Measurements from ENCODE around the gene UNC119B. TPM values are rescaled to one million over a fixed set of nuclear protein-coding genes. Genes with fewer than 3 reads are reported as not detected.

UNC119B gene
- total RNA-seq, 4 donors from 2014 or later = 20.4 to 27.1 (median 22.1) TPM

DNA sequence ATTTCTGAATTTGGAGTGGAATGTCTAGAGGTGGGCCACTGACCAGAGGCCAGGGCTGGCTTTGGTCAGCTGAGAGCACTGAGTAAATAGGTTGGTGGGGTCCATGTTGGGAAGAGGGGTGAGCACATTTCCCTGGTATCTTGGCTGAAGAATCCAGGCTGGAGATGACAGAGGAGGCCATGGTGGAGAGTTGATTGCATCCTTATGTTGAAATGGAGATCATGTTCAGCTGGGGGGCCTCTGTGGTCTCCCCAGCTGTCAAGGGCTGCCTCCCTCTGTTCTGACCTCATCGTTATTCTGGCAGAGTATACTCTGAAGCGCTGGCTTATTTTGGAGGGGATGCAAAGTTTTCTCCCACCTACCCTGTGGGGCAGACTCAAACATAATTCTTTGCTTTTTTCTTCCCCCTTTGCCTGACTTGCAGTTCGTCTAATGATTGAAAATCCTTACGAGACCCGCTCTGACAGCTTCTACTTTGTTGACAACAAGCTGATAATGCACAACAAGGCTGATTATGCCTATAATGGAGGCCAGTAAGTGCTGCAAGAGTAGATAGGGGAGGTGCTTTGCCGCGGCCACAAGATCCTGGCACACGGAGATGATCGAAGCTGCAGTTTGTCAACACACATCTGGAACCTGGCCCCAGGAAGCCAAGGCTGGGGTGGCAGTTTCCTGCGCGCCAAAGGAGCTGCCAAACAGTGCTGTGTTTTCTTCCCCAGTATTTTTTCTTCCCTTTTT lies 9.4 kb downstream of the UNC119B start:
- TF ChIP-seq EP300 (IDR thresholded peaks at IDR 0.05) = no peak
- no peak overlapping the region for H3K4me3 ChIP-seq
- no peak for DNase-seq (ENCODE audit: low spot score in 2 of 2)
- peaks cover 0 to under 1% (median under 1%) of the 10 kb centered on the region in 4 donors for H3K4me1 ChIP-seq
- WGBS, 2 donors = 82 to 88% methylated on average over 11 of the region's 11 CpGs
- peaks cover 0 to 93% (median 5%) of the 10 kb centered on the region in 3 donors for H3K36me3 ChIP-seq
- H3K27ac ChIP-seq = peak overlapping the region in 1 of 4 donors; percentile 56
- H3K27me3 ChIP-seq = no peaks in the 10 kb centered on the region
- H3K9me3 ChIP-seq = no peaks in the 10 kb centered on the region

GRCh38 chr12:120720234-120720986 lies 10.2 kb downstream of the UNC119B start:
- Histone ChIP-seq H3K36me3 (peaks cover 0 to 86% (median 5%) of the 10 kb centered on the region in 3 donors), H3K9me3 (no peaks in the 10 kb centered on the region), H3K27me3 (no peaks in the 10 kb centered on the region), H3K4me3 (no peak overlapping the region), H3K4me1 (peaks cover 0 to 8% (median 6%) of the 10 kb centered on the region in 4 donors), H3K27ac (peak overlapping the region in 1 of 4 donors; percentile 56)
- no peak for TF ChIP-seq EP300 (IDR thresholded peaks at IDR 0.05)
- TF ChIP-seq POLR2A (IDR thresholded peaks at IDR 0.05) = no peak
- no peak for TF ChIP-seq CTCF (IDR thresholded peaks at IDR 0.05)
- 79 to 86% methylated on average over 7 of the region's 7 CpGs for WGBS, 2 donors
- no peak for DNase-seq (ENCODE audit: low spot score in 2 of 2)

- H3K4me3 ChIP-seq = no peak overlapping the region
- peaks cover 0 to 78% (median 5%) of the 10 kb centered on the region in 3 donors for H3K36me3 ChIP-seq
- H3K27me3 ChIP-seq = no peaks in the 10 kb centered on the region
- WGBS, 2 donors = 89 to 92% methylated on average over 7 to 10 of the region's 10 CpGs
- peak overlapping the region in 2 of 4 donors; percentile 45 to 50 for H3K27ac ChIP-seq
- DNase-seq (ENCODE audit: low spot score in 2 of 2) = no peak
- H3K9me3 ChIP-seq = no peaks in the 10 kb centered on the region
- TF ChIP-seq EP300 (IDR thresholded peaks at IDR 0.05) (no peak), POLR2A (IDR thresholded peaks at IDR 0.05) (no peak), CTCF (IDR thresholded peaks at IDR 0.05) (no peak)
- peaks cover 0 to 11% (median 6%) of the 10 kb centered on the region in 4 donors for H3K4me1 ChIP-seq
These were observed 10.9 kb downstream of the UNC119B start for GRCh38 chr12:120720987-120721801.

DNA sequence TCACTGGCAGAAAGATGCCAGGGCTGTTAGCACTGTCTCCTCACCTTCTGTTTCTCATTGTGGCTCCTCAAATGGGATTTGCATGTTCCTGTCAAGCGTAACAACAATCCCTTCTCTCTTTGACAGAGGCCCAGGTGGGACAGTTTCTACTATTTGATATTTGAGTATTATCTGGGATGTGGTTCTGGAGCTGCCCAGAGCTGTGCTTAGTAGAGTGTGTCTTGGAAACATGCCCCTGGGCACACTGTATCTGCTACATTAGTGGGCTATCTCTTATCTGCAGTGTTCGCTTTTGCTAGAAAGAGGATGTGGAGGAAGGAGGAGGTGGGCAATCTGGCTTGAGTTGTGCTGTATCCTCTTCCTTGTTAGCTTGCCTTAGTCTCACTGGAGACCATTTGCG lies 11.6 kb downstream of the UNC119B start:
- peaks cover 0 to 72% (median 5%) of the 10 kb centered on the region in 3 donors for H3K36me3 ChIP-seq
- WGBS, 2 donors = 83 to 91% methylated on average over 3 of the region's 3 CpGs

More for the DNA sequence above, 11.6 kb downstream of the UNC119B start:
- H3K27ac ChIP-seq = no peak overlapping the region
- H3K9me3 ChIP-seq = no peaks in the 10 kb centered on the region
- TF ChIP-seq POLR2A (IDR thresholded peaks at IDR 0.05) (no peak), CTCF (IDR thresholded peaks at IDR 0.05) (no peak), EP300 (IDR thresholded peaks at IDR 0.05) (no peak)
- no peak for DNase-seq (ENCODE audit: low spot score in 2 of 2)
- peaks cover 0 to 16% (median 8%) of the 10 kb centered on the region in 4 donors for H3K4me1 ChIP-seq
- H3K4me3 ChIP-seq = no peak overlapping the region
- no peaks in the 10 kb centered on the region for H3K27me3 ChIP-seq

Data from tibial nerve (tissue), 4 donors.